ENCODE data around the gene DLEC1.
"Not testable (repeated sequence)": the region's sequence is repeated elsewhere in the genome, so short reads cannot be mapped to it uniquely, and the experiment has no call there.

DLEC1 gene

GRCh38 chr3:38127611-38128302, 88.7 kb downstream of the DLEC1 start:
- DNase-seq: peak; percentile 13

GRCh38 chr3:38128303-38128655, 89.3 kb downstream of the DLEC1 start:
- no peak for DNase-seq

GRCh38 chr3:38129058-38129457, 90.0 kb downstream of the DLEC1 start:
- peak; percentile 3 for DNase-seq

- peak; percentile 12 for DNase-seq
Observed at GRCh38 chr3:38130631-38131065, 91.6 kb downstream of the DLEC1 start.

- DNase-seq: peak; percentile 22
Observed at GRCh38 chr3:38131621-38132369, 92.8 kb downstream of the DLEC1 start.

DNA sequence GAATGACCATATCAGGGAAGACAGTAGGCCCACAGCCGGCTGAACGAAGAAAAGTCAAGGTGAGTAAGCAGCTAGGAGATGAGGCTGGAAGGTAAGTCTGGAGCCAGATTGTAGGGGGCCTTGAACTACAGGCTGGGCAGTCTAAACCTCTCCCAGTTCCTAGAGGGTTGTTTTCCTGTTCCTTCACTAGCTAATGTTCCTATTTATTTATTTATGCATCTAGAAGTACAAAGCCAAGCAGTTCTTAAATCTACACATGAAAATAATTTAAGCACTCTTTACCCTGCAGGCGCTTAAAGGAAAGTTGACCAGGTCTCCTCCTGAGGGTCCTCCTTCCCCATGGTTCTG, 94.2 kb downstream of the DLEC1 start:
- DNase-seq: peak; percentile 2

DNA sequence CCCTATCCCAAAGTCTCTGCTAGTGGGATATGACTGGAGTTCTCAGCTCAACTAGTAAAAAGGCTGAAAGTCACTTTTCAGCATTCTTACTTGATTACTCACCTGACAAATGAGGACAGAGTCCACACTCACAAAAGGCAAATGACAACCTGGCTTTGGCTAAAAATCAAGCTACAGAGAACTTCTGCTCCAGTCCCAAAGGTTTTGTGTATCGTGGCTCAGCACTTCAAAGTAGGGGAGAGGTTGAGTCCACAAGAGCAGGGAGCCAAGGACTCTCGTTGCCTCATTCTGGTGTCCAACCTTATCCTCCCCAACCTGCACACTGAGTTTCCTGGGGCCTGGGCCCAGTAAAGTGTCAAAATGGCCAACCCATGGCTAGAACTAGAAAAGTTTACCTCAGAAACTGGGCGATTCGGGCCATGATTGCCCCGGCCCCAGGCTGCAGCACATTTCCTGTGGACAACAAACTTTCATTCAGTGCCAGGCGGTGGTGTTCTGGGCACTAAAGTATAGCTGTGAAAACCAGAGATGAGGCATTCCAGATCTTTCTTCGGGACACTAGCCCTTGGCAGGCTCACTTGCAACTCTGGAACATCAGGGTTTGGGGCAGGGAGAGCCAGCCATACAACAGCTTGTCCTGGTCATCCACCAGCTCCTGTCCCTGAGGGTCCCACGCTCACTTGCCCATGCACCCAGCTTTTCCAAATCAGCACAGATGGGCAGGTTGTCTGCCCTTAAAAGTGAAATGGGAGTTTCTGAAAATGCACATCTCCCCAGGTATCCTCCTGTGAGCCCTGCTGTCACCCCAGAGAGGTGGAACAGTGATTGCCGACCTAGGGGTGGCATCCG, 94.8 kb downstream of the DLEC1 start:
- DNase-seq: peak; percentile 8

GRCh38 chr3:38134517-38135143, 95.6 kb downstream of the DLEC1 start:
- DNase-seq: not testable (repeated sequence)

DNA sequence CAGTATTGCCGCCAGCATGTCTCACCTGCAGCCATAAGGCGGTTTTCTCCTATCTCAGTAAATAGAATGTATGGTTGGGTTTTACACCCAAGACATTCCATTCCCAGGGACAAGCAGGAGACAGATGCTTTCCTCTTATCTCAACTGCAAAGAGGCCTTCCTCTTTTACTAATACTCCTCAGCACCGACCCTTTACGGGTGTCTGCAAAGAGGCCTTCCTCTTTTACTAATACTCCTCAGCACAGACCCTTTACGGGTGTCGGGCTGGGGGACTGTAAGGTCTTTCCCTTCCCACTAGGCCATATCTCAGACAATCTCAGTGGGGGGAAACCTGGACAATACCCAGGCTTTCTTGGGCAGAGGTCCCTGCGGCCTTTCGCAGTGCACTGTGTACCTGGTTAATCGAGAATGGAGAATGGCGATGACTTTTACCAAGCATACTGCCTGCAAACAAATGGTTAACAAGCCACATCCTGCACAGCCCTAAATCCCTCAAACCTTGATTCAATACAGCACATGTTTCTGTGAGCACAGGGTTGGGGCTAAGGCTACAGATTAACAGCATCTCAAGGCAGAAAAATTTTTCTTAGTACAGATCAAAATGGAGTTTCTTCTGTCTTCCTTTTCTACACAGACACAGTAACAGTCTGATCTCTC, 96.7 kb downstream of the DLEC1 start:
- DNase-seq: not testable (repeated sequence)

GRCh38 chr3:38136393-38136776, 97.4 kb downstream of the DLEC1 start:
- DNase-seq: no peak

DNA sequence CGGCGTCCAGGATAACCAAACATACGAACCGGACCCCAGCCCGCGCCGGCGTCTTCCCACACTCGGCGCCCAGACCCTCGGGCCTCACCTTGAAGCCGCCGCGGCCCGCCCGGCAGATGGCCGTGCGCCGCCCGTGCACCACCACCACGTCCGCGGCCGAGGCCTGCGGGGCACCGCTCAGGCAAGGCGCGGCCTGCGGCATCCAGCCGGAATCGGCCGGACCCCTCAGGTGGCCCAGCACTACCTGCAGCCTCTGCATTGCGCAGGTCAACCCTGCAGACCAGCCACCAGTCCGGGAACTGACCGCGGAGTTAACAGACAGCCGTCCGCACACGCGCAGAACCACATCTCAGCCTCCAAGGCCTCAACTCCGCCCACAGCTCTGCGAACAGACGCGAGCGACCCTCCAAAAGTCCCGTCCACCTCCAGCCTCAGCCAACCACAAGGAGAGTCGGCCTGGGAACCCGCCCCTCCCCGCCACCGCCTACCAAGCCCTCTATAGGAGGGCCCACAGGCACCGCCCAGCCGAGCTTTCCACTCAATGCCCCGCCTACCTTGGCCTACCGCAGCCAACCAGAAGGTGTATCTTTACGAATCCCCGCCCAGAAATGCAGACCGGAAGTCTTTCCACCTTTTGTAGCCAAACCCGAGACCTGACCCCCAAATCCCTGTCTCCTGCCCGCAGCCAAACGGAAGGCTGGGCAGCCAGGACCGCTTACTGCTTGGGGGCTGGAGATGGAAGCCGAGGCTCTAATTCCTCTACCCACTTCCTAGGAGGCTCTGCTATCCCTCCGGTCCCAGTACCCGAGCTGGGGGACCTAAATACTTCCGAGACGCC, 98.0 kb downstream of the DLEC1 start, which contains the start of gene ACAA1:
Gene ACAA1, minus strand, starts transcription at position 351 of the 838 bp plus-strand sequence. Its CDS starts 92 bp downstream, at position 259.
- peak; percentile 98 for DNase-seq

GRCh38 chr3:38137615-38138348, 98.8 kb downstream of the DLEC1 start:
- no peak for DNase-seq

DNA sequence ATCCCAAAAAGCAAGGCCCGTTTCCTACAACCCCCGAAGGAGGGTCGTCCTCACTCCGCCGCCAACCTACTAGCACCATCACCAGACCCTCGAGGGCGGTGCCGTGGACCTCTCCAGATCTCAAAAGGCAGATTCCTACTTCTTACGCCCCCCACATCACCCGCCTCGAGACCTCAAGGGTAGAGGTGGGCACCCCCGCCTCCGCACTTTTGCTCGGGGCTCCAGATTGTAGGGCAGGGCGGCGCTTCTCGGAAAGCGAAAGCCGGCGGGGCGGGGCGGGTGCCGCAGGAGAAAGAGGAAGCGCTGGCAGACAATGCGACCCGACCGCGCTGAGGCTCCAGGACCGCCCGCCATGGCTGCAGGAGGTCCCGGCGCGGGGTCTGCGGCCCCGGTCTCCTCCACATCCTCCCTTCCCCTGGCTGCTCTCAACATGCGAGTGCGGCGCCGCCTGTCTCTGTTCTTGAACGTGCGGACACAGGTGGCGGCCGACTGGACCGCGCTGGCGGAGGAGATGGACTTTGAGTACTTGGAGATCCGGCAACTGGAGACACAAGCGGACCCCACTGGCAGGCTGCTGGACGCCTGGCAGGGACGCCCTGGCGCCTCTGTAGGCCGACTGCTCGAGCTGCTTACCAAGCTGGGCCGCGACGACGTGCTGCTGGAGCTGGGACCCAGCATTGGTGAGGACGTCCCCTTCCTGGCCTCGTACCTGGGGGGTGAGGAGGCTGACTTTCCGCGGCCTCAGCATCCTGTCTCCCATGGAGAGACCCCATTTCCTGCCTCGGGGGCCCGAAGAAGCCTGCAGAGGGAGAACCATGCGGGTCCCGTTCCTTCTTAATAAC, 99.6 kb downstream of the DLEC1 start, which contains the start of gene MYD88:
Gene MYD88, plus strand, starts transcription at position 313 of the 842 bp plus-strand sequence. Its CDS starts 40 bp downstream, at position 353.
- DNase-seq: peak; percentile 83

DNA sequence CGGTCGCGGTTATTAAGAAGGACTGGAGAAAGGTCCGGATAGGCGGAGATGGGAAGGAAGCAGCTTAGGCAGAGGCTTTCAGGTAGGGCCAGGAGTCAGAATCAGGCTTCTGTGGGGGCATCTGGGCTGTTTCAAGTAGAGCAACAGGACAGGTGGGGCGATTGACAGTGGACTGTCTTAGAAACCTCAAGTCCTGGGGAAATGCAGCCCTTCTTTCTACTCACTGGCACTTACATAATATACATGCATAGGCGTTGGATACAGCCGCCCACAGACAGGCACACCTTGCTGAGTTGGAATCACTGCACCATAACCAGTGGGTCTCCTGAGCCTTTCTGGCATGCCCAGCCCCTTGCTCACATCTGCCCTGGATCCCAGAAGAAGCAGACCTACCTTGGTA, 100.2 kb downstream of the DLEC1 start:
- no peak for DNase-seq

- no peak for DNase-seq
Observed at GRCh38 chr3:38139652-38140051, 100.6 kb downstream of the DLEC1 start.

DNA sequence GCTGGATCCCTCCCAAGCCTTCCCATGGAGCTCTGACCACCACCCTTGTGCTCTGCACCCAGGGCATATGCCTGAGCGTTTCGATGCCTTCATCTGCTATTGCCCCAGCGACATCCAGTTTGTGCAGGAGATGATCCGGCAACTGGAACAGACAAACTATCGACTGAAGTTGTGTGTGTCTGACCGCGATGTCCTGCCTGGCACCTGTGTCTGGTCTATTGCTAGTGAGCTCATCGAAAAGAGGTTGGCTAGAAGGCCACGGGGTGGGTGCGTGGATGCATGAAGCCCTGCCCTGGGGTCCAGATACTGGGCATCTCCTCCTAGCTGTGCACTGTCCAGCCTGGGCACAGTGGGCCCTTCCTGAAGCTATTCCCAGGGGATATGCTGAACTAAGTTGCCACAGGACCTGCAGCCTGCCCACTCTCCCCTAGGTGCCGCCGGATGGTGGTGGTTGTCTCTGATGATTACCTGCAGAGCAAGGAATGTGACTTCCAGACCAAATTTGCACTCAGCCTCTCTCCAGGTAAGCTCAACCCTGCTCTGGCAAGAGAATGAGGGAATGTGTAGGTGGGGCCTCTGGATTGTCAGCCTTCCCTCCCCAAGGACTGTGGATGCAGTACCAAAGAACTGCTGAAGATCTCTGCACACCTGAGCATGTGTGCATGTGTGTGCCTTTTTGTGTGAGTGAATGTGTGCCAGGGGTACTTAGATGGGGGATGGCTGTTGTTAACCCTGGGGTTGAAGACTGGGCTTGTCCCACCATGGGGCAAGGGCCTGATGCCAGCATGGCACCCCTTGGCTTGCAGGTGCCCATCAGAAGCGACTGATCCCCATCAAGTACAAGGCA, 101.5 kb downstream of the DLEC1 start:
- no peak for DNase-seq

DNA sequence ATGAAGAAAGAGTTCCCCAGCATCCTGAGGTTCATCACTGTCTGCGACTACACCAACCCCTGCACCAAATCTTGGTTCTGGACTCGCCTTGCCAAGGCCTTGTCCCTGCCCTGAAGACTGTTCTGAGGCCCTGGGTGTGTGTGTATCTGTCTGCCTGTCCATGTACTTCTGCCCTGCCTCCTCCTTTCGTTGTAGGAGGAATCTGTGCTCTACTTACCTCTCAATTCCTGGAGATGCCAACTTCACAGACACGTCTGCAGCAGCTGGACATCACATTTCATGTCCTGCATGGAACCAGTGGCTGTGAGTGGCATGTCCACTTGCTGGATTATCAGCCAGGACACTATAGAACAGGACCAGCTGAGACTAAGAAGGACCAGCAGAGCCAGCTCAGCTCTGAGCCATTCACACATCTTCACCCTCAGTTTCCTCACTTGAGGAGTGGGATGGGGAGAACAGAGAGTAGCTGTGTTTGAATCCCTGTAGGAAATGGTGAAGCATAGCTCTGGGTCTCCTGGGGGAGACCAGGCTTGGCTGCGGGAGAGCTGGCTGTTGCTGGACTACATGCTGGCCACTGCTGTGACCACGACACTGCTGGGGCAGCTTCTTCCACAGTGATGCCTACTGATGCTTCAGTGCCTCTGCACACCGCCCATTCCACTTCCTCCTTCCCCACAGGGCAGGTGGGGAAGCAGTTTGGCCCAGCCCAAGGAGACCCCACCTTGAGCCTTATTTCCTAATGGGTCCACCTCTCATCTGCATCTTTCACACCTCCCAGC, 102.4 kb downstream of the DLEC1 start:
- DNase-seq: no peak

DNA sequence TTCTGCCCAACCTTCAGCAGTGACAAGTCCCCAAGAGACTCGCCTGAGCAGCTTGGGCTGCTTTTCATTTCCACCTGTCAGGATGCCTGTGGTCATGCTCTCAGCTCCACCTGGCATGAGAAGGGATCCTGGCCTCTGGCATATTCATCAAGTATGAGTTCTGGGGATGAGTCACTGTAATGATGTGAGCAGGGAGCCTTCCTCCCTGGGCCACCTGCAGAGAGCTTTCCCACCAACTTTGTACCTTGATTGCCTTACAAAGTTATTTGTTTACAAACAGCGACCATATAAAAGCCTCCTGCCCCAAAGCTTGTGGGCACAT, 102.9 kb downstream of the DLEC1 start:
- DNase-seq: no peak
